WTC11 (cell line): Measurements from ENCODE around the gene ARHGAP25. TPM values are rescaled to one million over a fixed set of nuclear protein-coding genes. Genes with fewer than 3 reads are reported as not detected.

Experiments used
- ATAC-seq: fragments of 200-7000 bp; cut with Tn5 transposase; 2 replicates; pipeline ENCODE4 v1.10.0; 2021; ENCODE audit warnings: mild to moderate bottlenecking, moderate library complexity
- CTCF ChIA-PET: fragments of 300-600 bp; sonication (Branson Sonifier 250); formaldehyde crosslinking; loops from one replicate; lab custom pipeline; 2021; ENCODE audit warnings: antibody characterized with exemption; lab: Charles Lee
- POLR2A ChIA-PET: fragments of 350-600 bp; sonication (Branson Sonifier 250); formaldehyde crosslinking; loops from one replicate; lab custom pipeline; 2021; ENCODE audit warnings: antibody characterized with exemption; lab: Charles Lee
- DNase-seq: peaks from one replicate; pipeline ENCODE4 v3.0.0; 2021; ENCODE audit warnings: low spot score
- H3K27ac Mint-ChIP-seq: 2 replicates; pipeline ENCODE4 v1.8.0; 2021; ENCODE audit warnings: mixed read lengths
- H3K27me3 Mint-ChIP-seq: 2 replicates; pipeline ENCODE4 v1.8.0; 2021; ENCODE audit warnings: low read depth, mild to moderate bottlenecking, moderate library complexity, mixed read lengths
- H3K36me3 Mint-ChIP-seq: 2 replicates; pipeline ENCODE4 v1.8.0; 2021; ENCODE audit warnings: mixed read lengths
- H3K4me1 Mint-ChIP-seq: 2 replicates; pipeline ENCODE4 v1.8.0; 2022; ENCODE audit warnings: mixed read lengths
- H3K4me3 Mint-ChIP-seq: 2 replicates; pipeline ENCODE4 v1.8.0; 2021; ENCODE audit warnings: mild to moderate bottlenecking, moderate library complexity, mixed read lengths
- H3K9me3 Mint-ChIP-seq: 2 replicates; pipeline ENCODE4 v1.8.0; 2021; ENCODE audit warnings: mixed read lengths
- ELF4 ChIP-seq: sonication (generic); formaldehyde crosslinking; IDR thresholded peaks from 2 replicates; pipeline ENCODE4 v1.8.1; 2022; ENCODE audit warnings: low read depth, mild to moderate bottlenecking, moderate library complexity, missing genetic modification reagents
- ERG ChIP-seq: fragments of 250-450 bp; sonication (Bioruptor Pico); IDR thresholded peaks from 2 replicates; pipeline ENCODE4 v1.8.0; 2021; ENCODE audit warnings: mild to moderate bottlenecking
- ETV6 ChIP-seq: sonication (generic); formaldehyde crosslinking; IDR thresholded peaks from 2 replicates; pipeline ENCODE4 v1.8.1; 2022; ENCODE audit warnings: mild to moderate bottlenecking, missing genetic modification reagents
- FOXJ3 ChIP-seq: sonication (generic); formaldehyde crosslinking; IDR thresholded peaks from 2 replicates; pipeline ENCODE4 v1.9.0; 2021; ENCODE audit warnings: missing genetic modification reagents, mild to moderate bottlenecking, borderline replicate concordance
- GTF2I ChIP-seq: fragments of 250-450 bp; sonication (Bioruptor Pico); conservative IDR thresholded peaks from 2 replicates; pipeline ENCODE4 v1.4.0; 2021; ENCODE audit warnings: mild to moderate bottlenecking
- JUN ChIP-seq: sonication (generic); formaldehyde crosslinking; IDR thresholded peaks from 2 replicates; pipeline ENCODE4 v1.8.0; 2023; ENCODE audit warnings: mild to moderate bottlenecking, missing genetic modification reagents
- NFATC4 ChIP-seq: fragments of 250-450 bp; sonication (Bioruptor Pico); IDR thresholded peaks from 2 replicates; pipeline ENCODE4 v1.9.0; 2021; ENCODE audit warnings: mild to moderate bottlenecking
- NR1H2 ChIP-seq: sonication (generic); formaldehyde crosslinking; IDR thresholded peaks from 2 replicates; pipeline ENCODE4 v1.9.0; 2021; ENCODE audit warnings: mild to moderate bottlenecking, moderate library complexity, missing genetic modification reagents
- OVOL2 ChIP-seq: fragments of 250-450 bp; sonication (Bioruptor Pico); IDR thresholded peaks from 2 replicates; pipeline ENCODE4 v1.9.0; 2021; ENCODE audit warnings: mild to moderate bottlenecking, borderline replicate concordance
- USF1 ChIP-seq: sonication (generic); formaldehyde crosslinking; IDR thresholded peaks from 2 replicates; pipeline ENCODE4 v1.8.0; 2022; ENCODE audit warnings: mild to moderate bottlenecking, missing genetic modification reagents
- ZNF138 ChIP-seq: sonication (generic); formaldehyde crosslinking; conservative IDR thresholded peaks from 2 replicates; pipeline ENCODE4 v1.8.1; 2022; ENCODE audit warnings: mild to moderate bottlenecking, moderate library complexity, missing genetic modification reagents
- ZNF219 ChIP-seq: sonication (generic); formaldehyde crosslinking; IDR thresholded peaks from 2 replicates; pipeline ENCODE4 v1.8.0; 2023; ENCODE audit warnings: missing genetic modification reagents, mild to moderate bottlenecking, borderline replicate concordance
- ZNF396 ChIP-seq: fragments of 250-450 bp; sonication (Bioruptor Pico); IDR thresholded peaks from 2 replicates; pipeline ENCODE4 v1.8.0; 2021; ENCODE audit warnings: mild to moderate bottlenecking, moderate library complexity, borderline replicate concordance
- ZNF532 ChIP-seq: fragments of 250-450 bp; sonication (Bioruptor Pico); IDR thresholded peaks from 2 replicates; pipeline ENCODE4 v1.9.0; 2021; ENCODE audit warnings: mild to moderate bottlenecking, borderline replicate concordance
- ZSCAN18 ChIP-seq: fragments of 250-450 bp; sonication (Bioruptor Pico); IDR thresholded peaks from 2 replicates; pipeline ENCODE4 v2.1.2; 2022; ENCODE audit warnings: mild to moderate bottlenecking, moderate library complexity
- total RNA-seq: library from RNA; stranded (reverse); gene quantifications from 3 replicates; pipeline ENCODE4 v1.2.3, GENCODE V29; 2021
- TF ChIP-seq, protein P1 (sequence below): sonication (generic); formaldehyde crosslinking; IDR thresholded peaks from 2 replicates; pipeline ENCODE4 v1.8.1; 2022; ENCODE audit warnings: mild to moderate bottlenecking, moderate library complexity, missing genetic modification reagents
- TF ChIP-seq, protein P2 (sequence below): sonication (generic); formaldehyde crosslinking; IDR thresholded peaks from 2 replicates; pipeline ENCODE4 v1.8.1; 2022; ENCODE audit warnings: low read depth, missing genetic modification reagents, borderline replicate concordance
- TF ChIP-seq, protein P3 (sequence below): sonication (generic); formaldehyde crosslinking; IDR thresholded peaks from 2 replicates; pipeline ENCODE4 v1.8.0; 2022; ENCODE audit warnings: mild to moderate bottlenecking, missing genetic modification reagents

ARHGAP25 gene
- total RNA-seq, 1 experiment from 2014 or later, result 2.9 TPM

- TF ChIP-seq ZNF532, result no peak
Measured at GRCh38 chr2:68863996-68864395, 129.4 kb downstream of the ARHGAP25 start (continued).

DNA sequence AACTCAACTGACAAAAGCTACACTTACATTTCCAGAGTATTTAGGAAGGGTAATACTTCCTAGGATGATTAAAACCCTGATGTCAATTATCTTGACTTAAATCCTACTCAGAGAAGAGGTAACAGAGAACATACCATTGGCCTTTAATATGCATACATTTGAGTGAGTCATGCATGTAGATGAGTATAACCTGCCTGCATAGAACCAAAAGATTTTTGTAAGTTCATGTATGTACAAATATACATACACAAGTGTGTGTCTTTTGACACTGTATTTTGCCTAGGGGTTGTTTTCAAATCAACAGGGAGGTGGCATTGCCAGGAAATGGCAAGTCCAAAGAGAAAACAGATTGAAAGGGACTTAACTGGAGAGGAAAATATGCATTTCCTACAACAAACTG lies 130.5 kb downstream of the ARHGAP25 start:
- peaks cover 3% of the 10 kb centered on the region; the same call in 1 of the 2 replicates for H3K27me3 Mint-ChIP-seq
- no peak for TF ChIP-seq FOXJ3 (CRISPR knock-in tag)
- TF ChIP-seq, protein P1, sequence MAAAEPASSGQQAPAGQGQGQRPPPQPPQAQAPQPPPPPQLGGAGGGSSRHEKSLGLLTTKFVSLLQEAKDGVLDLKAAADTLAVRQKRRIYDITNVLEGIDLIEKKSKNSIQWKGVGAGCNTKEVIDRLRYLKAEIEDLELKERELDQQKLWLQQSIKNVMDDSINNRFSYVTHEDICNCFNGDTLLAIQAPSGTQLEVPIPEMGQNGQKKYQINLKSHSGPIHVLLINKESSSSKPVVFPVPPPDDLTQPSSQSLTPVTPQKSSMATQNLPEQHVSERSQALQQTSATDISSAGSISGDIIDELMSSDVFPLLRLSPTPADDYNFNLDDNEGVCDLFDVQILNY (CRISPR knock-in tag), result no peak
- no peak for TF ChIP-seq USF1
- TF ChIP-seq, protein P2, sequence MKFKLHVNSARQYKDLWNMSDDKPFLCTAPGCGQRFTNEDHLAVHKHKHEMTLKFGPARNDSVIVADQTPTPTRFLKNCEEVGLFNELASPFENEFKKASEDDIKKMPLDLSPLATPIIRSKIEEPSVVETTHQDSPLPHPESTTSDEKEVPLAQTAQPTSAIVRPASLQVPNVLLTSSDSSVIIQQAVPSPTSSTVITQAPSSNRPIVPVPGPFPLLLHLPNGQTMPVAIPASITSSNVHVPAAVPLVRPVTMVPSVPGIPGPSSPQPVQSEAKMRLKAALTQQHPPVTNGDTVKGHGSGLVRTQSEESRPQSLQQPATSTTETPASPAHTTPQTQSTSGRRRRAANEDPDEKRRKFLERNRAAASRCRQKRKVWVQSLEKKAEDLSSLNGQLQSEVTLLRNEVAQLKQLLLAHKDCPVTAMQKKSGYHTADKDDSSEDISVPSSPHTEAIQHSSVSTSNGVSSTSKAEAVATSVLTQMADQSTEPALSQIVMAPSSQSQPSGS (CRISPR knock-in tag), result no peak
- no peak for TF ChIP-seq OVOL2 (CRISPR knock-in tag)
- TF ChIP-seq ELF4 (CRISPR knock-in tag), result no peak
- TF ChIP-seq JUN (CRISPR knock-in tag), result no peak
- ChIA-PET POLR2A (no interaction called here), CTCF (no interaction called here)
- ATAC-seq (no peak), DNase-seq (no peak)
- H3K4me3 Mint-ChIP-seq, result no peak overlapping the region
- H3K36me3 Mint-ChIP-seq, result no peaks in the 10 kb centered on the region
- H3K9me3 Mint-ChIP-seq, result no peaks in the 10 kb centered on the region
- H3K4me1 Mint-ChIP-seq, result peaks cover 14% of the 10 kb centered on the region
- no peak overlapping the region for H3K27ac Mint-ChIP-seq

- Mint-ChIP-seq H3K4me3 (no peak overlapping the region), H3K27ac (no peak overlapping the region), H3K27me3 (no peaks in the 10 kb centered on the region; the same call in 1 of the 2 replicates), H3K36me3 (no peaks in the 10 kb centered on the region), H3K4me1 (no peaks in the 10 kb centered on the region), H3K9me3 (no peaks in the 10 kb centered on the region)
- DNase-seq, result no peak
- ChIA-PET CTCF (no interaction called here), POLR2A (no interaction called here)
- no peak for ATAC-seq
- TF ChIP-seq ZNF138 (CRISPR knock-in tag) (no peak), ZSCAN18 (CRISPR knock-in tag) (no peak), JUN (CRISPR knock-in tag) (no peak), ERG (CRISPR knock-in tag) (no peak), NFATC4 (CRISPR knock-in tag) (no peak), ZNF219 (no peak), ZNF396 (no peak), NR1H2 (CRISPR knock-in tag) (no peak), ETV6 (CRISPR knock-in tag) (no peak), ZNF532 (no peak), GTF2I (CRISPR knock-in tag) (no peak)
- TF ChIP-seq, protein P3, sequence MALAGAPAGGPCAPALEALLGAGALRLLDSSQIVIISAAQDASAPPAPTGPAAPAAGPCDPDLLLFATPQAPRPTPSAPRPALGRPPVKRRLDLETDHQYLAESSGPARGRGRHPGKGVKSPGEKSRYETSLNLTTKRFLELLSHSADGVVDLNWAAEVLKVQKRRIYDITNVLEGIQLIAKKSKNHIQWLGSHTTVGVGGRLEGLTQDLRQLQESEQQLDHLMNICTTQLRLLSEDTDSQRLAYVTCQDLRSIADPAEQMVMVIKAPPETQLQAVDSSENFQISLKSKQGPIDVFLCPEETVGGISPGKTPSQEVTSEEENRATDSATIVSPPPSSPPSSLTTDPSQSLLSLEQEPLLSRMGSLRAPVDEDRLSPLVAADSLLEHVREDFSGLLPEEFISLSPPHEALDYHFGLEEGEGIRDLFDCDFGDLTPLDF (CRISPR knock-in tag), result no peak
Measured at GRCh38 chr2:68870215-68870614, 135.6 kb downstream of the ARHGAP25 start.
